ENCODE results near the gene PRRX2. TPM values are rescaled to one million over a fixed set of nuclear protein-coding genes. Genes with fewer than 3 reads are reported as not detected.
"Not testable (repeated sequence)": the region's sequence is repeated elsewhere in the genome, so short reads cannot be mapped to it uniquely, and the experiment has no call there.

The PRRX2 gene
- polyA plus RNA-seq, 10 donors = 1.7 to 9.3 (median 3.9) TPM

DNA sequence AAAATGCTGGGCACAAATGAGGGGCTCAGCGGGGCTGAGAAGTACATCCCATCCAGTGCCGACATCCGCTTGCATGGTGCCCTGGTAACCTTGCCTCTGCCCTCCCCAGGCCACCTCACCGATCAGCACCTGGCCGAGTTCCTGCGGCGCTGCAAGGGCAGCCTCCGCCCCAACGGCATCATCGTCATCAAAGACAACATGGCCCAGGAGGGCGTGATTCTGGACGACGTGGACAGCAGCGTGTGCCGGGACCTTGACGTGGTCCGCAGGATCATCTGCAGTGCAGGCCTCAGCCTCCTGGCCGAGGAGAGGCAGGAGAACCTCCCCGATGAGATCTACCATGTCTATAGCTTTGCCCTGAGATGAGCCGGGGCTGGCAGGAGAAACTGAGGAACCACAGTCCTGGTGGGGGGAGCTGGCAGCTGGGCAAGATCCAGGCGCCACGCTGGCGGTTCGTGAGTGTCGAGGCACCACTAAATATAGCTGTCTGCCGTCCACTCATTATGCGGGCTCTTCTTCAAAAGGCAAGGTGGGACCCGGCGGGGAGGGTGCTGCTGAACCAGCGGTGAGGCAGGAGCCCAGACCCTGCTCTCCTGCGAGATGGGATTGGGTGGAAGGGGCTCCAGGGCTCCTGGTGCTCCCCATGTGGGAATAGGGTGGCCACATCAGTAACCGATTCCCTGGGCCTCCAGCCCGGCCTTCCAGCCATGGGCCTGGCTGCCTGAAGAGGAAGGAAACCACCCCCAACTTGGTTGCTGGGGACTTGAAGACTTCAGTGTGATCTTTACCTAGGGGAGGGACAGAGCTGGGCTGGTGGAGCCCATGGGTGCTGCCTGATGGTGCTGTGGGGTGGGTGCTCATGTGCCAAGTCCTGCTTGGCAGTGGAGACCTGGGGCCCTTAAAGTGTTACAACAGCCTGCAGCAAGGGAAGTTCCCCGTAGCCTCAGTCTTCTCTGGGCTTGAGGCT, 30.1 kb upstream of the PRRX2 start:
- no peak for DNase-seq

DNA sequence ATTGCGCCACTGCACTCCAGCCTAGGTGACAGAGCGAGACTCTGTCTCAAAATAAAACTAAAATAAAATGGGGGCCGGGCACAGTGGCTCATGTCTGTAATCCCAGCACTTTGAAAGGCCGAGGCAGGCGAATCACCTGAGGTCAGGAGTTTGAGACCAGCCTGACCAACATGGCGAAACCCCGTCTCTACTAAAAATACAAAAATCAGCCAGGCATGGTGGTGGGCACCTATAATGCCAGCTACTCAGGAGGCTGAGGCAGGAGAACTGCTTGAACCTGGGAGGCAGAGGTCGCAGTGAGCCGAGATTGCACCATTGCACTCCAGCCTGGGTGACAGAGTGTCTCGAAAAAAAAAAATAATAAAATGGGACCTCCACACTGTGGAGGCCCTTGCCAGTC, 29.1 kb upstream of the PRRX2 start:
- DNase-seq = not testable (repeated sequence)

GRCh38 chr9:129637102-129637501, 28.3 kb upstream of the PRRX2 start:
- DNase-seq = no peak

GRCh38 chr9:129637673-129638439, 27.6 kb upstream of the PRRX2 start:
- no peak for DNase-seq

- no peak for DNase-seq
Measured at GRCh38 chr9:129639034-129639630, 26.3 kb upstream of the PRRX2 start.

DNA sequence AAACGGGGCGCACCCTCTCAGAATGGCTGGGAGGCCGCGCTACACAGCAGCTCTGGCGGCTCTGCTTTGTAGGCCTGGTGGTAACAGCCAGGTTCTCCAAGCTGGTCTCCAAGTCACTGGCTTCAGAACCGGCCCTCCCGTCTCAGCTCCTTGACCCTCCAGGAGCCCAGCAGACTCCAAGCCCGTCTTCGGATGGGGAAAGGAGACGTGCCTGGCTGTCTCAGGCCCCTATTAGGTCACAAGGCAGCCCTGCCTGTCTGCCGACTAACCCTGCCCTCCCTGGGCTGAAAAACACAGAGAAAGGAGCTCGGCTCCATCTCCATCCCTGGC, 25.7 kb upstream of the PRRX2 start:
- no peak for DNase-seq

DNA sequence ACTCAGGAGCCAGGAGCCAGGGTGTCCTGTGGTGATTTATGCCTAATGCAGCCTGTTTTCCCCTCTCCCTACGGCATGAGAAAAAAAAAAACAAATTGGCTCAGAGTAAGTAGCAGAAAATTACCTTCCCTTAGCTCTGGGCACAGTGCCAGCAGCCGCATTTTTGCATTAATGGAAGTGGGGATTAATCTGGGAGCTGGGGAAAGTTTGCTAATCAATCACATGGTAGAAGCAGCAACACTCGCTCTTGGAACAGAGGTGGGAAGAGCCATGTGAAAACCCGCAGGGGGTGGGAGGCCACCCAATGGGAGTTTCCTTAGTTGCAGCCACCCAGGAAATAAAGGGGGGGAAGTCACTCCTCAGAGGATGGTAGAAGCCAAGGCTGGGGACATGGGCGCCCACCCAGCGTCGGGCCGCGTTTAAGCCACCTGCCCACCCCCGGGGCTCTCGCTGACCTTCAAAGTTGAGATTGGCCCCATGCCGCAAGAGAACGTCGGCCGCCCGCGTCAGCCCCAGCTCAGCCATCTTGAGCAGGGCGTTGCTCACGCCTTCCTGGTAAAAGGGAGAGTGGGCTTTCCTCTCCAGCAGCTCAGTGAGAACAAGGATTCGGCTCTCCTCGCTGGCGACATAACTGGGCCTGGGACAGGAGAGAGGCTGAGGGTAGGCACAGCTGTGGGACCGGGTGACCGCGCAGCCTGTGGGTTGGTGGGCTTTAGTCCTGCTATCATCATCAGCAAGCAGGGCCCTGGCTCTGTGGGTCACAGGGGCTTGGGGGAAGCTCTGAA, 25.2 kb upstream of the PRRX2 start:
- DNase-seq = no peak

- DNase-seq = no peak
Measured at GRCh38 chr9:129640871-129641749, 24.3 kb upstream of the PRRX2 start.

GRCh38 chr9:129641750-129642585, 23.5 kb upstream of the PRRX2 start, which contains the start of gene ASB6:
TSS of gene ASB6 (minus strand) at chr9:129642151. CDS start at chr9:129641999, 152 bp downstream.
- peak; percentile 97 to 99 (median 98) for DNase-seq

DNA sequence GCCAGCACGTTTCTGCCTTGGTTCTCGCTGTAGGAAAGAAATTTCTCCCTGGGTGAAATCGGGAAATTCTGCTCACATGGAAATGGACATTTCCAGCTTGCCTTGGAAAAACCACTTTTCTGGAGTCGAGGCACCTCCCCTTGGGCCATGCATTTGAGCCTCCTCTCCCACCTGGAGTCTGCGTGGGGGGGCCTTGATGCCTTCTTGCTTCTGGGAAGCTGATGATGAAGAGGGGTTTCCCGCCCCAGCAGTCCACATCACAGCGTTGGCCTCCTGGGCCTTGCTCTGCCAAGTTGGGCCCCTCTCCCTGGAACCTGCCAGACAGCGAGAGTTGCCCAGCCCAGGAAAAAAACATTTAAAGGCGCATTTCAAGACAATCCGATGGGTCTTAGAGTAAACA, 21.7 kb upstream of the PRRX2 start:
- DNase-seq = no peak

GRCh38 chr9:129644365-129644764, 21.1 kb upstream of the PRRX2 start:
- no peak for DNase-seq

- no peak for DNase-seq
Measured at GRCh38 chr9:129644902-129645301, 20.5 kb upstream of the PRRX2 start.

- DNase-seq = no peak
Measured at GRCh38 chr9:129646252-129646651, 19.2 kb upstream of the PRRX2 start.

GRCh38 chr9:129646654-129647053, 18.8 kb upstream of the PRRX2 start:
- DNase-seq = no peak

- no peak for DNase-seq
Measured at GRCh38 chr9:129647635-129648034, 17.8 kb upstream of the PRRX2 start.

- no peak for DNase-seq
Measured at GRCh38 chr9:129648092-129648763, 17.2 kb upstream of the PRRX2 start.

- no peak for DNase-seq
Measured at GRCh38 chr9:129648764-129649115, 16.7 kb upstream of the PRRX2 start.

- DNase-seq = peak in 2 of 3 donors; percentile 43 to 53
Measured at GRCh38 chr9:129649726-129650679, 15.4 kb upstream of the PRRX2 start.

Measured in muscle of back (tissue), 11 donors.